B cell (primary cell): ENCODE results near the gene RPL28.

Experiments
- EZH2 ChIP-seq: IDR thresholded peaks from 2 replicates; pipeline ENCODE4 v1.6.1; 2012; ENCODE audit warnings: borderline replicate concordance, low read depth, mild to moderate bottlenecking, moderate library complexity, low read length; ENCODE audit not compliant: insufficient read depth, poor library complexity, severe bottlenecking
- TF ChIP-seq, protein P1 (sequence below): fragments of 200-600 bp; IDR thresholded peaks from one replicate; pipeline ENCODE4 v1.8.0; 2022; ENCODE audit warnings: antibody characterized with exemption, mild to moderate bottlenecking

DNA sequence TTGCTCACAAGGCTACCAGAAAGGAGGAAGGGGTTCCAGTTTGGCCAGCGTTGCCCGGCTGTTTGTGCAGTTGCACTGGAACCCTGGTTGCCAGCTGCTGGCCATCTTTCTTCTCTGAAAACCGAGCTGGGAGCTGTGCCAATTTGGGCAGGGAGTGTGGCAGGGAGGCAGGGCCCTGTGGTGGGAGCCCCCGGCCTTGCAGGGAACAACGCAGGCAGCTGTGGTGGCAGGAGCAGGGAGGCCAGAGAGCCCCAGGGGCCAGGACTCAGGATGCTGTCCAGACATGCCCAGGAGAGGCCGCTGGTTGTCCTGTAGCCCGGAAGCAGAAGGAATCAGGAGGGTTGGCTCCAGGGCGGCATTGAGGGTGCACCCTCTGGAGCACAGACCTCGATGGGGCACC lies 41.3 kb upstream of the RPL28 start:
- TF ChIP-seq, protein P1, sequence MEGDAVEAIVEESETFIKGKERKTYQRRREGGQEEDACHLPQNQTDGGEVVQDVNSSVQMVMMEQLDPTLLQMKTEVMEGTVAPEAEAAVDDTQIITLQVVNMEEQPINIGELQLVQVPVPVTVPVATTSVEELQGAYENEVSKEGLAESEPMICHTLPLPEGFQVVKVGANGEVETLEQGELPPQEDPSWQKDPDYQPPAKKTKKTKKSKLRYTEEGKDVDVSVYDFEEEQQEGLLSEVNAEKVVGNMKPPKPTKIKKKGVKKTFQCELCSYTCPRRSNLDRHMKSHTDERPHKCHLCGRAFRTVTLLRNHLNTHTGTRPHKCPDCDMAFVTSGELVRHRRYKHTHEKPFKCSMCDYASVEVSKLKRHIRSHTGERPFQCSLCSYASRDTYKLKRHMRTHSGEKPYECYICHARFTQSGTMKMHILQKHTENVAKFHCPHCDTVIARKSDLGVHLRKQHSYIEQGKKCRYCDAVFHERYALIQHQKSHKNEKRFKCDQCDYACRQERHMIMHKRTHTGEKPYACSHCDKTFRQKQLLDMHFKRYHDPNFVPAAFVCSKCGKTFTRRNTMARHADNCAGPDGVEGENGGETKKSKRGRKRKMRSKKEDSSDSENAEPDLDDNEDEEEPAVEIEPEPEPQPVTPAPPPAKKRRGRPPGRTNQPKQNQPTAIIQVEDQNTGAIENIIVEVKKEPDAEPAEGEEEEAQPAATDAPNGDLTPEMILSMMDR = no peak
- TF ChIP-seq EZH2 = no peak
